Skeletal muscle satellite cell (primary cell): ENCODE data around the gene OCRL.
"Not testable (repeated sequence)": the region's sequence is repeated elsewhere in the genome, so short reads cannot be mapped to it uniquely, and the experiment has no call there.

ENCODE experiments used
- H3K27me3 ChIP-seq: 2 replicates; pipeline ENCODE4 v1.7.0; 2013; ENCODE audit warnings: low read length; ENCODE audit not compliant: control insufficient read depth, insufficient read depth
- H3K36me3 ChIP-seq: 2 replicates; pipeline ENCODE4 v1.7.0; 2013; ENCODE audit warnings: mild to moderate bottlenecking, control low read depth, low read length; ENCODE audit not compliant: insufficient read depth
- H3K4me1 ChIP-seq: 2 replicates; pipeline ENCODE4 v1.7.0; 2013; ENCODE audit warnings: low read length; ENCODE audit not compliant: control insufficient read depth, insufficient read depth
- H3K4me2 ChIP-seq: 2 replicates; pipeline ENCODE4 v1.7.0; 2013; ENCODE audit warnings: mild to moderate bottlenecking, low read length
- H3K4me3 ChIP-seq: 2 replicates; pipeline ENCODE4 v1.7.0; 2013; ENCODE audit warnings: low read length
- H3K9ac ChIP-seq: 2 replicates; pipeline ENCODE4 v1.7.0; 2013; ENCODE audit warnings: mild to moderate bottlenecking, low read depth, low read length, moderate library complexity
- H3K9me3 ChIP-seq: replicated peaks from 2 replicates; pipeline ENCODE4 v1.7.0; 2013; ENCODE audit warnings: mild to moderate bottlenecking, control low read depth, low read length

The OCRL gene

GRCh38 chrX:129544780-129545179 is 4.7 kb downstream of the OCRL start:
- no peak overlapping the region for H3K4me2 ChIP-seq
- no peaks in the 10 kb centered on the region for H3K9me3 ChIP-seq
- no peak overlapping the region for H3K4me3 ChIP-seq
- H3K36me3 ChIP-seq, result no peaks in the 10 kb centered on the region
- peaks cover 3% of the 10 kb centered on the region for H3K4me1 ChIP-seq
- H3K9ac ChIP-seq, result no peak overlapping the region
- no peaks in the 10 kb centered on the region for H3K27me3 ChIP-seq

- Histone ChIP-seq H3K36me3 (no peaks in the 10 kb centered on the region), H3K4me2 (no peak overlapping the region), H3K9ac (no peak overlapping the region), H3K4me1 (peaks cover 3% of the 10 kb centered on the region), H3K9me3 (no peaks in the 10 kb centered on the region), H3K27me3 (no peaks in the 10 kb centered on the region), H3K4me3 (no peak overlapping the region)
Observed at GRCh38 chrX:129545408-129545807, 5.3 kb downstream of the OCRL start.

- H3K27me3 ChIP-seq, result no peaks in the 10 kb centered on the region
- H3K4me3 ChIP-seq, result no peak overlapping the region
- no peaks in the 10 kb centered on the region for H3K36me3 ChIP-seq
- no peak overlapping the region for H3K9ac ChIP-seq
- no peaks in the 10 kb centered on the region for H3K4me1 ChIP-seq
- no peak overlapping the region for H3K4me2 ChIP-seq
- H3K9me3 ChIP-seq, result no peaks in the 10 kb centered on the region
Observed at GRCh38 chrX:129549124-129549523, 9.1 kb downstream of the OCRL start.

- no peak overlapping the region for H3K9ac ChIP-seq
- no peaks in the 10 kb centered on the region for H3K4me1 ChIP-seq
- H3K9me3 ChIP-seq, result no peaks in the 10 kb centered on the region
- no peaks in the 10 kb centered on the region for H3K27me3 ChIP-seq
- no peak overlapping the region for H3K4me3 ChIP-seq
- H3K36me3 ChIP-seq, result peaks cover 1% of the 10 kb centered on the region
- no peak overlapping the region for H3K4me2 ChIP-seq
Observed at GRCh38 chrX:129553619-129554288, 13.7 kb downstream of the OCRL start.

GRCh38 chrX:129554816-129555215 is 14.8 kb downstream of the OCRL start:
- H3K4me2 ChIP-seq, H3K9ac ChIP-seq, H3K4me1 ChIP-seq, H3K27me3 ChIP-seq, H3K9me3 ChIP-seq, H3K4me3 ChIP-seq, H3K36me3 ChIP-seq: not testable (repeated sequence)

GRCh38 chrX:129556806-129557315 is 16.8 kb downstream of the OCRL start:
- H3K4me2 ChIP-seq, result no peak overlapping the region
- no peaks in the 10 kb centered on the region for H3K4me1 ChIP-seq
- no peak overlapping the region for H3K9ac ChIP-seq
- H3K9me3 ChIP-seq, result no peaks in the 10 kb centered on the region
- peaks cover 18% of the 10 kb centered on the region for H3K36me3 ChIP-seq
- H3K4me3 ChIP-seq, result no peak overlapping the region
- no peaks in the 10 kb centered on the region for H3K27me3 ChIP-seq

- H3K27me3 ChIP-seq, result no peaks in the 10 kb centered on the region
- no peak overlapping the region for H3K9ac ChIP-seq
- H3K4me2 ChIP-seq, result no peak overlapping the region
- H3K9me3 ChIP-seq, result no peaks in the 10 kb centered on the region
- H3K4me1 ChIP-seq, result no peaks in the 10 kb centered on the region
- H3K4me3 ChIP-seq, result no peak overlapping the region
- peaks cover 24% of the 10 kb centered on the region for H3K36me3 ChIP-seq
Observed at GRCh38 chrX:129557844-129558480, 17.9 kb downstream of the OCRL start.

- Histone ChIP-seq H3K36me3 (peaks cover 24% of the 10 kb centered on the region), H3K4me3 (no peak overlapping the region), H3K4me2 (no peak overlapping the region), H3K9me3 (no peaks in the 10 kb centered on the region), H3K27me3 (no peaks in the 10 kb centered on the region), H3K9ac (no peak overlapping the region), H3K4me1 (no peaks in the 10 kb centered on the region)
Observed at GRCh38 chrX:129559783-129560182, 19.7 kb downstream of the OCRL start.

GRCh38 chrX:129561453-129561852 is 21.4 kb downstream of the OCRL start:
- Histone ChIP-seq H3K9me3 (no peaks in the 10 kb centered on the region), H3K4me1 (no peaks in the 10 kb centered on the region), H3K4me2 (no peak overlapping the region), H3K4me3 (no peak overlapping the region), H3K27me3 (no peaks in the 10 kb centered on the region), H3K9ac (no peak overlapping the region), H3K36me3 (peaks cover 24% of the 10 kb centered on the region)

GRCh38 chrX:129564345-129564744 is 24.3 kb downstream of the OCRL start:
- H3K4me2 ChIP-seq, H3K9ac ChIP-seq, H3K4me1 ChIP-seq, H3K27me3 ChIP-seq, H3K4me3 ChIP-seq, H3K9me3 ChIP-seq: not testable (repeated sequence)
- peaks cover 17% of the 10 kb centered on the region for H3K36me3 ChIP-seq

GRCh38 chrX:129565046-129565650 is 25.1 kb downstream of the OCRL start:
- Histone ChIP-seq H3K4me1 (no peaks in the 10 kb centered on the region), H3K9ac (no peak overlapping the region), H3K4me2 (no peak overlapping the region), H3K9me3 (no peaks in the 10 kb centered on the region), H3K27me3 (no peaks in the 10 kb centered on the region), H3K36me3 (peaks cover 16% of the 10 kb centered on the region), H3K4me3 (no peak overlapping the region)
